ENCODE measurements around the gene KIAA1549. TPM values are rescaled to one million over a fixed set of nuclear protein-coding genes. Genes with fewer than 3 reads are reported as not detected.

Gene KIAA1549
- total RNA-seq, 1 donor from 2014 or later: 8.7 TPM

DNA sequence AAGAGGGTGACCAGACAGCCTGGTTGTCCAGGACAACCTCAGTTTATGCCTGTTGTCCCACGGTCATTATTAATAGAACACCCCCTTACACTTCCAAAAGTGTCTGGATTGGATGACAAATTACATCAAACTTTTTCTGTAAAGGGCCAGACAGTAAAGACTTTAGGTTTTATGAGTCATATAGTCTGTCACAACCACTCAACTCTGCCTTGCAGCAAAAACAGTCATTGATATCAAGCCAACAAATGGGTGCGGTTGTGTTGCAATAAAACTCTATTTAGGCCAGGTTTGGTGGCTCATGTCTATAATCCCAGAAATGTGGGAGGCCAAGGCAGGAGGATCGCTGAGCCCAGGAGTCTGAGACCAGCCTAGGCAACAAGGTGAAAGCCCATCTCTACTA, 116.5 kb downstream of the KIAA1549 start:
- DNase-seq (ENCODE audit: extremely low read depth, low read depth, low spot score): no peak

DNA sequence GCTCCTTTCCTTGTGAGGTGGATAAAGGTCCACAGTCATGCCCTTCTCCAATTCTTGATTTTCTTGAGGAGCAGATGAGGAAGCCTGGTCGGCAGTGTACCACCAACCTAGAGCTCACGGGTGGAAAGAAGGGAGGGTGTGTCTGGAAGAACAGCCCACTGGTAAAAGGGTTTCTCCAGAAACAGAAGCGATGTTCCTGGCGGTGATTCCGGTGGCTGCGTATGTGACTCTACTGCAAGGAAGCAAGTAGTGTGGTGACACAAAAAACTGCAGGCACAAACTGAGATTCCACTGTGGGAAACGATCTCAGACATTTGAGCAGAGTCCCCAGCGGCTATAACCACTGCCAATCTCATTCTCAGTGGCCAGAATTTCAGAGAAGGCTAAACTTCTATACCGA, 117.3 kb downstream of the KIAA1549 start:
- DNase-seq (ENCODE audit: extremely low read depth, low read depth, low spot score): no peak

DNA sequence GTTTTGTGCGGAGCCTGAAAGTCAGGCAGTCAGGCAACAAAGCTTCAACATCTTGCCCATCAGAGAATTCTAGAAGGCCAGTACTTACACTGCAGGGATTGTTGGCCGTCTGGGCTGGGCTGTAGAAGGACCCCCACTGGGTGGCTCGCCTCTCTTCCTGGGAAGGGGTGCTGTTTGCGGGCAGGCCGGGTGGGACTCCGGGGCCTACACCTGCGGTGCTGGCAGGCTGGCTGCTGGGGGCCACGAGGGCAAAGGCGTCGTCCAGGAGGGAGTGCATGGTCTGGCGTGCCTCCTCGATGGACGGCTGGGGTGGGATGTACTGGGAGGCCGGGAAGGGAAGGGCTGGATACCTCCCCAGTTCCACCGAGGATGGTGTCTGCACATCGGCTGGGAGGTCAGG, 120.1 kb downstream of the KIAA1549 start:
- DNase-seq (ENCODE audit: extremely low read depth, low read depth, low spot score): no peak

DNA sequence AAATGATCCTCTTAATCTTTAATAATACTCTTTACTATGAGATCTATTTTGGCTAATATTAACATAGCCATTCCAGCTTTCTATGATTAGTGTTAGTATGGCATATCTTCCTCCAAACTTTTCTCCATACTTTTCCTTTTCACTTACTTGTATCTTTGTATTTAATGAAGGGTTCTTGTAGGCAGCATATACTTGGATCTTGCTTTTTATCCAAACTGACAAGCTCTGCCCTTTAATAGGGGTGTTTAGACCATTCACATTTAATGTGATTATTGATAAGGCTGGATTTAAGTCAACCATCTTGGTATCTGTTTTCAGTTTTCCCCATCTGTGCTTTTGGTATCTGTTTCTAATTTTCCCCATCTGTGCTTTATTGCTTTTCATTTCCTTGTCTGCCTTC, 123.5 kb downstream of the KIAA1549 start:
- no peak for DNase-seq (ENCODE audit: extremely low read depth, low read depth, low spot score)

DNA sequence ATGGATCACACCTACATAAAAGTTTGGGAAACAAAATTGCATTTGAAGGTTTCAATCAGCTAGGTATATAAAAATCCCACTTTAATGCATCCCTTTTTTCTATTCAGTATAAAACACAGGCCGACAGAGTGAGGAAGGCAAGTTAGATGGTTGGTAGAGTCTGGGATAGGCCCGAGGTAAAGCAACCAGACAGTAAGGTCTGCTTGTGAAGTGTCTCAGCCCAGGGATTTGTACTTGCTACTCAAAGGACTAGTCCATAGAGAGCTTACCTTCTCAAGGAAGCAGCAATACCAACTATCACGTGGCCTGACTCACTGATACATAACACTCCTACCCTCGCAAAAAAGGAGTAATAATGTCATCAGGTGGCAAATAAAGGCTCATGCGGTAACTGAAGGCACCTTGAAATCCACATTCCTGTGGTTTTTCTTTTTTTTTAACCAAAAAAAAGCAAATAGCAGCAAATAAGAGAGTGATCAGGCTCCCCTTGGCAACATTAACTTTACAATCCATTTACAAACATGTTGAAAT, 127.0 kb downstream of the KIAA1549 start:
- DNase-seq (ENCODE audit: extremely low read depth, low read depth, low spot score): no peak

DNA sequence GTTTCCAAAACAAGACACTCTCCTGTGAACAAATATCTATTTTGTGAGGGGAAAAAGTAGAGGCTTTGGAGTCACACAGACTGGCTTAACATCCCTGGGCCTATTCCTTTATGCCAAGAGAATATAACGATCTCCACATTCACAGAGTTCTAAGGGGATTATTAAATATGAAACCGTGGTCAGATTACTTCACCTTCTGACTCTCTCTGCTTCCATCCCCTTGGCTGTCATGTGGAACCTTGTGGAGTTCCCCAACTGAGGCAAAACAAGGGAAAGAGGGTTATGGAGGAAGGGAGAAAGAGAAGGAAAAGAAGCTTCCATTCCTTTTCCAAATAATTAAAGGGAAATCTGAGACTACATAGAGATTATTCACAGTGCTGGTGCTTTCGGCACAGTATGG, 127.7 kb downstream of the KIAA1549 start:
- no peak for DNase-seq (ENCODE audit: extremely low read depth, low read depth, low spot score)

DNA sequence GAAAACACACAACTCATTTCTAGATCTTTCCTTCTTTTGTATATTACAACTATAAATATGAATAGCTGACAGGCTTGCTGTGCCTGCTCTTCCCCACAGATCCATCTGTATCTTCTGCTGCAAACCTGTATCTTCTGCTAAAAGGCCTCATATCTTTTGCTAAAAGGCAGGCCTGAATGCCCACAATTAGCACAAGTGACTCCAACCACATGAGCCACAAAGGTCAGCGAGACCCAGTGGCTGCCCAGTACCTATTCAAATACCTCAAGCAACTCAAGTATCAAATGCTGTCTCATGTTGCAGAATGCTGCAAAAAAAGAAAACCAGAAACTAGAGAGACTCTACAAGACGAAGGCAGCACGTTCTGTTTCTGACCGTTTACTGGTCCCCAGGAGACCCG, 128.7 kb downstream of the KIAA1549 start:
- no peak for DNase-seq (ENCODE audit: extremely low read depth, low read depth, low spot score)

DNA sequence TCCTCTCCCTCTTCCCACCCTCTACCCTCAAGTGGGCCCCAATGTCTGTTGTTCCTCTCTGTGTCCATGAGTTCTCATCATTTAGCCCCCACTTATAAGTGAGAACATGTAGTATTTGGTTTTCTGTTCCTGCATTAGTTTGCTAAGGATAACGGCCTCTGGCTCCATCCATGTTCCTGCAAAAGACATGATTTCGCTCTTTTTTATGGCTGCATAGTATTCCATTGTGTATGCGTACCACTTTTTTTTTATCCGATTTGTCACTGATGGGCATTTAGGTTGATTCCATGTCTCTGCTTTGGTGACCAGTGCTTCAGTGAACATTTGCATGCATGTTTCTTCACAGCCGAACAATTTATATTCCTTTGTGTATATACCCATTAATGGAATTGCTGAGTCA, 131.5 kb downstream of the KIAA1549 start:
- no peak for DNase-seq (ENCODE audit: extremely low read depth, low read depth, low spot score)

DNA sequence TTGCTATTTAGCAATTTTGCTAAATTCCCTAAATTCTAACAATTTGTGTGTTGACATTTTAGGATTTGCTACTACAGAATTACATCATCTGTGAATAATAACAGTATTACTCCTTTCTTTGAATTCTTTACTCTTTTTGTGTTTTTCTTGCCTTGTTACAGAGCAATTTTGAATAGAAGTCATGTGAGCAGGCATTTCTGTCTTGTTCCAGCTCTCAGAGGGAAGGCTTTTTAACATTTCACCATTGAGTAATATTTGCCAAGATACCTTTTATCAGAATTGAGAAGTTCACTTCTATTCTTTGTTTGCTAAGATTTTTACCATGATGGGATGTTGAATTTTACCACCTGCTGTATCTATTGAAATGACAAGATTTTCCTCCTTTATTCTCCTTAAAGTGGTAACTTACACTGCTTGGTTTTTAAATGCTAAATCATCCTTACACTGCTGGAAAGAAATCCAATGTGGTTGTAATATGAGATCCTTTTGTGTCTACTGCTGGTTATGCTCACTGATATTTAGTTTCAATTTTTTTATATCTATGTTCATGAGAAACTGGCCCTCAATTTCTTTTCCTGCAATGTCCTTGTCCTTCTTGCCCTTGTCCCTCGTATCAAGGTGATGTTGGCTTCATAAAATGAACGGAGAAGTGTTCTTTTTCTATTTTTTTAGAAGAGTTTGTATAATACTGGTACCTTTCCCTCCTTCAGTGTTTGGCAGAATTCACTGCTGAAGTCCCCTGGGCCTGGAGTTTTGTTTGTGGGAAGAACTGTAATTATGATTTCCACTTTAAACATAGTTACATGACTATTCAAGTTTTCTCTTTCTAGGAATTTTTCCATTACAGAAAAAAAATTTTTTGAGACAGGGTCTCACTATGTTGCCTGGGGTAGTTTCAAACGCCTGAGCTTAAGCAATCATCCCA, 132.9 kb downstream of the KIAA1549 start:
- no peak for DNase-seq (ENCODE audit: extremely low read depth, low read depth, low spot score)

DNA sequence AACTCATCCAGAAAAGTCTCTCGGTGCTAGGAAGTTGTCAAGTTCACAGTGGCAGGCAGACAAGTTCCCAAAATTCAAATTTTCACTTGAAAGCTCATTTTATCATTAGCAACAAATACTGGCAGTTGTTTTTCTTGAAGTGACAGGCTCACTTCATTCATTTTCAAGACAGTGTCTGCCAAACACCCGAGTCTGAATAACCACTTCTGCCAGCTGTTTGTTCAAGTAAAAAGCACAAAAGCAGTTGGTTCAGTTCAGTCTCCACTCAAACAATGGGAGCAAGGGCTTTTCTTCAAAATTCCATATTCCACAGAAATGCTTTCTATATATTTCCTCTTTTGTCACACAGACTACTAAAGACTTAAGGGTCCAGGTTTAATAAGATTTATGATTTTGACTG, 135.5 kb downstream of the KIAA1549 start:
- DNase-seq (ENCODE audit: extremely low read depth, low read depth, low spot score): no peak

DNA sequence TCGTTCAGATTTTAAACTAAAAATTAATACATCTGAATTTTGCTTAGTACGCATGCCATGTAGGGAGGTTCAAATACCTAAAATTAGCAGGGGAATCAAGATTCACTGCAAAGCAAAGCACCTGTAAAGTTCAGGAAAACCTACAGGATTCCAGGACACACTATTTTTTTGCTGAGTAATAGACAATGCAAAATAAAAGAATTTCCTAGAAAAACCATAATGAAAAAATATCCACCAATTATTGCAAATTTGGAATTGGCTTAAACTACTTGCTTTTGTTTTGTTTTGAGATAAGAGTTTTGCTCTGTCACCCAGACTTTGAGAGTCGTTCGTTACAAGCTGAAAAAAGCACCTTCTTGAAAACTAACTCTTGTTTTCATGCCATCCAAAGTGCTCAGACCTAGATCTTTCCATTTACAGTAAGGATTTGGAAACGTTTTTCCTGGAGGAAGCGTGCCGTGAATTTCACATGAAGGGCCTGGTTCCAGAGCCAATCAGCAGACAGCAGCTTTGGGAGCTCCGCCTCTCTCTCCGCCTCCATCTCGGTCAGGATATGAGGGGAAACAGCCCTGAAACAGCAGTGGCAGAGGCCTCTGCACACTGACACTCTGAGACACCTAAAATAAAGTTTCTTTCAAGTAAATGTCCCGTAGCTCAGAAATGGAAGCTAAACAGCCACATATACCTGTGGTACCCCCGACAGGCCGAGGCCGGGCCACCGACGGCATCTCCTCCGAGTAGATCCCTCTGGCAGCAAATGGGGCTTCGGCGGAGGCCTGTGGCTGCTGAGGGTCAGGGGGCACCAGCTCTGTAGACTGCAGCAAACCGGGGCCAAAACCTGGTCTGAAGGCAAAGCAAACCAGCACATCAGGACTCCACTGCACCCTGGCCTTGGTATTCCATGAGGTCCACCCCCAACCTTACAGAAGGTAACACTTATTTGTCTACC, 137.3 kb downstream of the KIAA1549 start:
- DNase-seq (ENCODE audit: extremely low read depth, low read depth, low spot score): no peak

DNA sequence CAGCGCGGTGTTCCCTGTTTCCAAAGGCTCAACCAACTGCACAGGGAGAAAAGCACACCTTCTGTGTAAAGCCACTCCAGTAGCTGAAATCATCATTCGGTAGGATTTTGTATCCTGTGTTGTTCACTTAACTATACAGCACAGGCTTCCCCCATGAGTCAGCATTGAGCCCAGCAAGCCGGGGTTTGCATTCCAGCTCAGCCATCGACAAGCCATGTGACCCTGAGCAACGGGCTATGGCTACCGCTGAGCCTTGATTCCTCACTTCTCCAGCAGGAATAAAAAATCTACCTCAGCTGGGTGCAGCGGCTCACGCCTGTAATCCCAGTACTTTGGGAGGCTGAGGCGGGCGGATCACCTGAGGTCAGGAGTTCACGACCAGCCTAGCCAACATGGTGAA, 139.1 kb downstream of the KIAA1549 start:
- peak; percentile 20 for DNase-seq (ENCODE audit: extremely low read depth, low read depth, low spot score)

DNA sequence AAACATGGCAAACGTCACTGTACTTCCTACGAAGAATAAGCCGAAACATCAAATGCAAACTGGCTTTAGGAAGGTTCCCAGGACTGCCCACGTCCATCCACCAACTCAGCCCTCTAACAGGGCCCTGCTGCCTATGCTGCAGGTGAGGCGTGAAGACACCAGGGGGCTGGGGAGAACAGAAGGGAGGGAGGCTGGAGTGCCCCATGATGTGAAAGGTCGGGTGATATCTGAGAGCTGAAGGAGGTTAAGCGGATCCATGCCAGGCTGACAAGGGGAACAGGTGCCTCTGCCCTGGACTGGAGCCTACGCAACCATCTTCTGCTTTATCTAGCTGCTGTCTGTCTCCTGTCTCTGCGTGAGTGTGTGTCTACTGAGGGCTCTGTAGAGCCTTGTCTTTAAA, 143.0 kb downstream of the KIAA1549 start:
- DNase-seq (ENCODE audit: extremely low read depth, low read depth, low spot score): no peak

DNA sequence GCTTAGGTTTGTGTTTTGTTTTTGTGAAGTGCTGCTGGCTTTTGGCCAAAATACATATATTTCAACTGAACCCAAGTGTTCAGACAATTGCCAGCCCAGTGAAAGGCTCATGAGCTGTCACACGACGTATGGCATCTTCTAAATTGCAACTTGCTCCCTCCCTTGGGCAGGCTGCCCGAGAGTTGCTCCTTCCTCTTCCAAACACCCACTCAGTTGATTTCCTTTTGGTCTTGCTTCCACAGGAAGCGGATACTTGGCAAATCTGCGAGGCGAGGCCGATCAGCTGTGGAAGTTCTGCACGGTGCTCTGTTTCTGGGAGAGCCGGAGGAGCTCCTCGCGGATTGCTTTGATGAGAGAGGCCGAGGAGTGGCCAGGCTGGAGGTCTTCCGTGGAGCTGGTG, 143.6 kb downstream of the KIAA1549 start:
- DNase-seq (ENCODE audit: extremely low read depth, low read depth, low spot score): peak; percentile 10

DNA sequence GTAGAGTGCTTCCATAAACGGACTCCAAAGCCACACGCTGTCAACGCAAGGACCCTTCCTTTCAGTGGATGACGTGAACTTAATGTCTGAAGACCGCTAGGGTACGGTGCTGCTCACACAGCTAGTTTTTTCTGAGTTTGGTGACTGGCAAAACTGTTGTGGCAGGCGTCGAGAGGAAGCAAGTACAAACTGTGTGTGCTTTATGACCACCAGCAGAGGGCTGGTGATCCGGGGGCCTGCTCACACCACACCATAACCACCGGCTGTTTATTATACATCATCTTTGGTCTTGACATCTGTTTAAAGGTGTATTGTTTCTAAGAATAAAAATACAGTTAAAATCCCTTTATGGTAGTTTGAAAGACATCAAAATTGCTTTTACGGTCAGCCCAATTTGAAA, 146.1 kb downstream of the KIAA1549 start:
- DNase-seq (ENCODE audit: extremely low read depth, low read depth, low spot score): no peak

DNA sequence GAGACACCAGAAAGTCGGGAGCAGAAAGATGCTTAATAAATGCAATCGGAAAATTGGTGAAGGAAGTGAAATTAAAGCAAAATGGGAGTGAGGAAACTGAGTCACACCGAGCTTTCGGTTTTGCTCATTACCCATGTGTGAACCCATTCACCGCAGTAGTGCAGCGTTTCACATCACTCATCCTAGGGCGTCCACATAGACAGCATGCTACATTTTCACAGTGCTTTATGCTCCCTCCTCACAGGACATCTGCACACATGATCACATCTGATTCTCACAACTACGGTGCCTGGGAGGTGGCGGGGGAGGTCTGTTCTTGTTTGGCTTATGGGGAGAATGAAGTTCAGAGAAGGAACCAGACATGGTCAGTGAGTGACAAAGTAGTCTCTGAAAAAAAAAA, 146.6 kb downstream of the KIAA1549 start:
- DNase-seq (ENCODE audit: extremely low read depth, low read depth, low spot score): no peak

DNA sequence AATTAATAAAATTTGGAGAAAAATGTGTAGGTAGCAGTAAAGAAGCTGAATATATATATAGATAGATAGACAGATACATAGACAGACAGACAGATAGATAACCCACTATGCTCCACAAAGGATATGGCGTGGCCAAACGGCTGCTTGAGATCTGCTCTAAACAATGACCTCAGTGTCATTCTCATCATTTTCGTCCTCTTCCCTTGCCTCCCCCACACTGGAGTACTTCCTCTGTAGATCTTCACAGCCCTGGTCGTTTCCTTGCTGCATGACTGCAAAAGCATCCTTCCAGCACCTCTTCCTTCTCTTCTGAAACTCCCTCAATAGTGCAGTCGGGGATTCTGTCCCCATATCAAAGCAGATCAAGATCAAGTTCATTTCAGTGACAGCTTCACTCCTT, 147.6 kb downstream of the KIAA1549 start:
- DNase-seq (ENCODE audit: extremely low read depth, low read depth, low spot score): no peak

DNA sequence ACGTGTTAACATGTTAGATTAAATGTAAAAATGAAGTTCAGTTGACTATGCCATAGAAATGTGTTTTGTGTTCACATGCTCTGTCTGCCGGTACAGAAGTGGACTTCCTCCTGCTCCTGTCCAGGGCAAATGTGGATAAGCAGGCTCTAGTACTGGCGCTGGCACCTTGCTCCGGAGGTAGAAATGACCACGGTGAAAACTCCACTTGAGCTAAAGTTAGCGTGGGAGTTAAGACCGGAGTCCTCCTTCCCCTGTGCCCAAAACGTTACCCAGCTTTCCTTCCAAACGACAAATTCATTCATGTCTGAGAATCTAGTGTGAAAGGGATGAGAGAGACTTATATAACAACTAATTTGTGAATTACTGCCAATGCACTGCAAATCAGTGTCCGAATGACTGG, 148.2 kb downstream of the KIAA1549 start:
- no peak for DNase-seq (ENCODE audit: extremely low read depth, low read depth, low spot score)

DNA sequence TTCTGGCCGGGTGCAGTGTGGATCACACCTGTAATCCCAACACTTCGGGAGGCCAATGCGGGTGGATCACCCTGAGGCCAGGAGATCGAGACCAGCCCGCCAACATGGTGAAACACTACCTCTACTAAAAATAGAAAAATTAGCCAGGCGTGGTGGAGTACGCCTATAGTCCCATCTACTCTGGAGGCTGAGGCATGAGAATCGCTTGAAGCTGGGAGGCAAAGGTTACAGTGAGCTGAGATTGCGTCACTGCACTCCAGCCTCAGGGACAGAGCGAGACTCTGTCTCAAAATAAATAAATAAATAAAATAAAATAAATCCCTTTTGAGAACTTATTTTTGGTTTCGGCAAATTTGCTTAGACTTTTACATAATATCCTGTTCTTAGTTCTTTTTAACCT, 151.9 kb downstream of the KIAA1549 start:
- no peak for DNase-seq (ENCODE audit: extremely low read depth, low read depth, low spot score)

DNA sequence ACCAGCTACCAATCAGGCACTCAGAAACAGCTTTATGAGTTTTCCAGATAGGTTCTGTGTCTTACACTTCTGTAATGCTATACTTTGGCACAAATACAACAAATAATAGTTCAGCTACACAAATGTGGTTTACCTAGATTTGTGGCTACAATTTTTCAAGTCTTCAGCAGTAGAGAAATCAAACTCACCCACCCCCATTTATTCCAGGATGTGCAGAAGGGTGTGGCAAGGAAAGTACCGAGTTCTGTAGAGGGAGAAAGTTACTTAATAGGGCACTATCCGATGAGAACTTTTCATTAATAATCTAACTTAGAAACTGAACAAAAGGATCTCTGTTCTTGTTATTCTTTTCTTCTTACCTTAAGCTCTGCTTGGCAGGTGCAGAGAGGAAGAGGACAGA, 152.9 kb downstream of the KIAA1549 start:
- DNase-seq (ENCODE audit: extremely low read depth, low read depth, low spot score): no peak

DNA sequence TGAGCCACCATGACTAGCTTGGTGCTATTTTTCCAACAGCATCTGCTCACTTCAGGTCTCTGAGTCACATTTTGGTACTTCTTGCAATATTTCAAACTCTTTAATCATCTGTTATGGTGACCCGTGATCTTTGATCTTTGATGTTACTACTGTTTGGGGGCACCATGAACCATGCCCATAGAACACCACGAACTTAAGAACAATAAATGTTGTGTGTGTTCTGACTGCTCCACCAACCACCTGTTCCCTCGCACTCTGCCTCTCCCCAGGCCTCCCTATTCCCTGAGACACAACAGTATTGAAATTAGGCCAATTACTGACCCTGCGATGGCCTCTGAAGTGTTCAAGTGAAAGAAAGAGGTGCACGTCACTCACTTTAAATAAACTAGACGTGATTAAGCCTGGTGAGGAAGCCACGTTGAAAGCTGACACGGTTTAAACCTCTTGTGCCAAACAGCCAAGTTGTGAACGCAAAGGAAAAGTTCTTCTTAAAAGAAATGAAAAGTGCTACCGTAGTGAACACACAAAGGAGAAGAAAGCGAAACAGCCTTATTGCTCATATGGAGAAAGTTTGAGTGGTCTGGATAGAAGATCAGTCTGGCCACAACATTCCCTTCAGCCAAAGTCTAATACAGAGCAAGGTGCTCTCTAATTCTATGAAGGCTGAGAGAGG, 156.0 kb downstream of the KIAA1549 start:
- DNase-seq (ENCODE audit: extremely low read depth, low read depth, low spot score): no peak

All from glomerular endothelial cell (primary cell).